ENCODE measurements around the gene CDR2.

- TF ChIP-seq EZH2 (IDR thresholded peaks at IDR 0.05; ENCODE audit: low read length) (no peak), CTCF (optimal IDR thresholded peaks at IDR 0.05 in 1 of 3, IDR thresholded peaks at IDR 0.05 in 1 of 3, conservative IDR thresholded peaks at IDR 0.05 in 1 of 3; ENCODE audit: extremely low read depth in 1 of 3, insufficient read depth in 2 of 3, low read length in 3 of 3) (no peak)
Measured at GRCh38 chr16:22375963-22376640, 1.7 kb upstream of the CDR2 start.

Data from keratinocyte (primary cell).